ENCODE measurements around the gene DNAH7. TPM values are rescaled to one million over a fixed set of nuclear protein-coding genes. Genes with fewer than 3 reads are reported as not detected.
A peak's percentile ranks its signal among the peaks of the same experiment; 100 is the strongest.

DNAH7 gene
- total and polyA plus RNA-seq, 2 of the 13 experiments (the other 11 are each of a cell fraction or from before 2014, with no cell fraction given), result 0.09 TPM; not detected in 1

DNA sequence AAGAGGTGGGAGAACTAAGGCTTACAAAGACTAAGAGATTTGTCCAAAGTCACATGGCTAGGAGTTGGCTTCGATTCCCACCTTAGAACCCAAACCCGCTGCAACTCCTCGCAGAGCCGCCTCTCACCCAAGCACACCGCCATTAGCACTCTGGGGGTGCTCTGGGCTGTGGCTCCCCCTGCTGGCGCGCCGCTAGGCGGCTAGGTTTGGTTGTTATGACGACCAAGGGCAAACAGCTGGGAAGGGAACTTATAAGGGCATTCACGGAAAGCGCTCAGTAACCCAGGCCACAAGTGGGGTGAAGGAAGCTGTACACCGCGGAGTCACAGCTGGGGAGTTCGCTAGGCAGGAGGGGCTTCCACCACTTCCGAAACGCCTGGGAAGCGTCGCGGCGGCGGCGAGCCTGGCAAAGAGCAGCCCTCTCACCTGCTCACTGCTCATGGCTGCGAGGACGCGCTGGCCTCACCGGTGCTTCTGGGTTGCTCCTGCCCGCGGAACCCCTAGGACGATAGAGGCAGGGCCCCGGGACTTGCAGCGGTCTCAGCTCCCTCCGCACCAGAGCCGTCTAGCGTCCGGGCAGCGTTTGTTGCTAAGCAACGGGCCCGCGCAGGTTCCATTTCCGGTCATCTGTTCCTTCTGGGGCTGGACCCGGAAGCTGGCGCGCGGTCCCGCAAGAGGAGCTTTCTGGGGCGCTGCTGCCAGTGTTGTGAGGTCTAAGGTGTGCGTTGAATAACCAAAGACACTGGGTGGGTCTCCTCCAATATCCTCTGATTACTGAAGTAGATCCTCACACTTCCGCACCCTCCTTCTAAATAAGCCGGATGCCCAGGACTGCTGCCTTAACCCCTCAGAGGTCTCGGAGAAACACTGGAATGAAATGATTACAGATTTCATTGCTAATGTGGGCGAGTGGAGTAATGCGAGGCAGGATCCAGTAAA lies at the start of gene DNAH7 (continued):
- no peak for TF ChIP-seq ZBTB1 (CRISPR knock-in tag; IDR thresholded peaks at IDR 0.05; ENCODE audit: borderline replicate concordance)
- TF ChIP-seq KLF15 (CRISPR knock-in tag; IDR thresholded peaks at IDR 0.05; ENCODE audit: borderline replicate concordance), result no peak
- no peak for TF ChIP-seq ZSCAN20 (CRISPR knock-in tag; IDR thresholded peaks at IDR 0.05; ENCODE audit: borderline replicate concordance)
- TF ChIP-seq KAT7 (CRISPR knock-in tag; IDR thresholded peaks at IDR 0.05; ENCODE audit: borderline replicate concordance), result 0 out of 2 replicates have a peak, but pooled peaks have one; percentile 25
- TF ChIP-seq, protein P1, sequence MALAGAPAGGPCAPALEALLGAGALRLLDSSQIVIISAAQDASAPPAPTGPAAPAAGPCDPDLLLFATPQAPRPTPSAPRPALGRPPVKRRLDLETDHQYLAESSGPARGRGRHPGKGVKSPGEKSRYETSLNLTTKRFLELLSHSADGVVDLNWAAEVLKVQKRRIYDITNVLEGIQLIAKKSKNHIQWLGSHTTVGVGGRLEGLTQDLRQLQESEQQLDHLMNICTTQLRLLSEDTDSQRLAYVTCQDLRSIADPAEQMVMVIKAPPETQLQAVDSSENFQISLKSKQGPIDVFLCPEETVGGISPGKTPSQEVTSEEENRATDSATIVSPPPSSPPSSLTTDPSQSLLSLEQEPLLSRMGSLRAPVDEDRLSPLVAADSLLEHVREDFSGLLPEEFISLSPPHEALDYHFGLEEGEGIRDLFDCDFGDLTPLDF (CRISPR knock-in tag; IDR thresholded peaks at IDR 0.05), result peak; percentile 53; the same call in 1 of the 2 replicates
- peak; percentile 49; the same call in 1 of the 2 replicates for TF ChIP-seq ZMYM3 (CRISPR knock-in tag; IDR thresholded peaks at IDR 0.05)
- TF ChIP-seq, protein P2, sequence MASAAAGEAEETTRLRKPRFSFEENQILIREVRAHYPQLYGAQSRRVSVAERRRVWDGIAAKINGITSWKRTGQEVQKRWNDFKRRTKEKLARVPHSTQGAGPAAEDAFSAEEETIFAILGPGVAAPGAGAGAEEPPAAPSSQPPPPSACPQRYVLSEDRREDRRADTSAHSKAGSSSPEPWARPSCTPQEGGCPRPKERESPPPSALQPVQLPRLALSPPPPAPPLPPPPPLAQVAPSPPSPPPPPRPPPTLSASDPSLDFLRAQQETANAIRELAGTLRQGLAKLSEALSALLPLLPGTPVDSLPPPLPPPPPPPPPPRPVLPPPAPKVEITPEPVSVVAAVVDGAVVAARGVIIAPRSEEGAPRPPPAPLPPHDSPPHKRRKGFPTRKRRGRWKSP (CRISPR knock-in tag; IDR thresholded peaks at IDR 0.05), result no peak
- TF ChIP-seq NBN (conservative IDR thresholded peaks at IDR 0.05), result no peak
- TF ChIP-seq SMARCE1 (IDR thresholded peaks at IDR 0.05; ENCODE audit: borderline replicate concordance), result no peak
- TF ChIP-seq ZNF790 (CRISPR knock-in tag; IDR thresholded peaks at IDR 0.05; ENCODE audit: borderline replicate concordance), result no peak
- TF ChIP-seq JDP2 (CRISPR knock-in tag; IDR thresholded peaks at IDR 0.05; ENCODE audit: borderline replicate concordance), result no peak
- TF ChIP-seq ZNF224 (CRISPR knock-in tag; IDR thresholded peaks at IDR 0.05), result peak; percentile 87; the same call in 1 of the 2 replicates
- TF ChIP-seq SIX1 (CRISPR knock-in tag; IDR thresholded peaks at IDR 0.05; ENCODE audit: borderline replicate concordance), result no peak
- TF ChIP-seq MXD4 (CRISPR knock-in tag; IDR thresholded peaks at IDR 0.05), result 0 out of 2 replicates have a peak, but pooled peaks have one; percentile 79
- TF ChIP-seq ZNF225 (CRISPR knock-in tag; IDR thresholded peaks at IDR 0.05), result peak; percentile 92
- TF ChIP-seq ZNF562 (CRISPR knock-in tag; IDR thresholded peaks at IDR 0.05; ENCODE audit: borderline replicate concordance), result no peak
- TF ChIP-seq SALL2 (CRISPR knock-in tag; IDR thresholded peaks at IDR 0.05), result peak; percentile 69; the same call in 1 of the 2 replicates
- TF ChIP-seq ARNTL (CRISPR knock-in tag; IDR thresholded peaks at IDR 0.05), result no peak
- TF ChIP-seq, protein P3, sequence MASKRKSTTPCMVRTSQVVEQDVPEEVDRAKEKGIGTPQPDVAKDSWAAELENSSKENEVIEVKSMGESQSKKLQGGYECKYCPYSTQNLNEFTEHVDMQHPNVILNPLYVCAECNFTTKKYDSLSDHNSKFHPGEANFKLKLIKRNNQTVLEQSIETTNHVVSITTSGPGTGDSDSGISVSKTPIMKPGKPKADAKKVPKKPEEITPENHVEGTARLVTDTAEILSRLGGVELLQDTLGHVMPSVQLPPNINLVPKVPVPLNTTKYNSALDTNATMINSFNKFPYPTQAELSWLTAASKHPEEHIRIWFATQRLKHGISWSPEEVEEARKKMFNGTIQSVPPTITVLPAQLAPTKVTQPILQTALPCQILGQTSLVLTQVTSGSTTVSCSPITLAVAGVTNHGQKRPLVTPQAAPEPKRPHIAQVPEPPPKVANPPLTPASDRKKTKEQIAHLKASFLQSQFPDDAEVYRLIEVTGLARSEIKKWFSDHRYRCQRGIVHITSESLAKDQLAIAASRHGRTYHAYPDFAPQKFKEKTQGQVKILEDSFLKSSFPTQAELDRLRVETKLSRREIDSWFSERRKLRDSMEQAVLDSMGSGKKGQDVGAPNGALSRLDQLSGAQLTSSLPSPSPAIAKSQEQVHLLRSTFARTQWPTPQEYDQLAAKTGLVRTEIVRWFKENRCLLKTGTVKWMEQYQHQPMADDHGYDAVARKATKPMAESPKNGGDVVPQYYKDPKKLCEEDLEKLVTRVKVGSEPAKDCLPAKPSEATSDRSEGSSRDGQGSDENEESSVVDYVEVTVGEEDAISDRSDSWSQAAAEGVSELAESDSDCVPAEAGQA (IDR thresholded peaks at IDR 0.05; ENCODE audit: low read depth), result 0 out of 2 replicates have a peak, but pooled peaks have one; percentile 35
- TF ChIP-seq, protein P3 (CRISPR knock-in tag; IDR thresholded peaks at IDR 0.05; ENCODE audit: borderline replicate concordance), result no peak
- TF ChIP-seq NFKB2 (CRISPR knock-in tag; IDR thresholded peaks at IDR 0.05; ENCODE audit: borderline replicate concordance), result peak; percentile 50; the same call in 1 of the 2 replicates
- TF ChIP-seq ZNF570 (CRISPR knock-in tag; IDR thresholded peaks at IDR 0.05; ENCODE audit: borderline replicate concordance), result no peak

Measured in HepG2 (cell line).